Activated naive CD8-positive, alpha-beta T cell treated with anti-CD3 and anti-CD28 coated beads, Interleukin-2, amount 10 ng/mL, durations not matched to agents 7 days and 5 days (primary cell): ENCODE results near the gene ENTREP1. TPM values are rescaled to one million over a fixed set of nuclear protein-coding genes. Genes with fewer than 3 reads are reported as not detected.
"Not testable (repeated sequence)": the region's sequence is repeated elsewhere in the genome, so short reads cannot be mapped to it uniquely, and the experiment has no call there.

ENCODE experiments used
- ATAC-seq: fragments of 150-1000 bp; cut with Tn5 transposase; one replicate; pipeline ENCODE4 v1.10.0; 2021; ENCODE audit warnings: low read depth, moderate library complexity
- POLR2A ChIA-PET: fragments of 350-600 bp; sonication (Branson Sonifier 250); formaldehyde crosslinking; loops from one replicate; lab custom pipeline; 2021; ENCODE audit warnings: antibody characterized with exemption; lab: Charles Lee
- DNase-seq: peaks from one replicate; pipeline ENCODE4 v3.0.0; 2021
- H3K27ac Mint-ChIP-seq: one replicate; pipeline ENCODE4 v1.8.0; 2022; ENCODE audit warnings: mild to moderate bottlenecking, mixed read lengths
- H3K27me3 Mint-ChIP-seq: one replicate; pipeline ENCODE4 v1.8.0; 2022; ENCODE audit warnings: mild to moderate bottlenecking, moderate library complexity, mixed read lengths
- H3K36me3 Mint-ChIP-seq: one replicate; pipeline ENCODE4 v1.8.0; 2021; ENCODE audit warnings: mild to moderate bottlenecking, mixed read lengths
- H3K4me1 Mint-ChIP-seq: one replicate; pipeline ENCODE4 v1.8.0; 2021; ENCODE audit warnings: mixed read lengths
- H3K4me3 Mint-ChIP-seq: one replicate; pipeline ENCODE4 v1.8.0; 2022; ENCODE audit warnings: mild to moderate bottlenecking, moderate library complexity, mixed read lengths
- H3K9me3 Mint-ChIP-seq: one replicate; pipeline ENCODE4 v1.8.0; 2021; ENCODE audit warnings: mixed read lengths
- total RNA-seq, 2 experiments: library from RNA; stranded (reverse); gene quantifications; one replicate each; pipeline ENCODE4 v1.2.3, GENCODE V29; 2021

Gene ENTREP1
- total RNA-seq, 2 experiments from 2014 or later, result not detected

- H3K36me3 Mint-ChIP-seq, H3K27me3 Mint-ChIP-seq, H3K4me1 Mint-ChIP-seq, POLR2A ChIA-PET, ATAC-seq, H3K4me3 Mint-ChIP-seq, H3K27ac Mint-ChIP-seq, DNase-seq, H3K9me3 Mint-ChIP-seq: not testable (repeated sequence)
Measured at GRCh38 chr9:69306895-69307445, 18.0 kb upstream of the ENTREP1 start.

DNA sequence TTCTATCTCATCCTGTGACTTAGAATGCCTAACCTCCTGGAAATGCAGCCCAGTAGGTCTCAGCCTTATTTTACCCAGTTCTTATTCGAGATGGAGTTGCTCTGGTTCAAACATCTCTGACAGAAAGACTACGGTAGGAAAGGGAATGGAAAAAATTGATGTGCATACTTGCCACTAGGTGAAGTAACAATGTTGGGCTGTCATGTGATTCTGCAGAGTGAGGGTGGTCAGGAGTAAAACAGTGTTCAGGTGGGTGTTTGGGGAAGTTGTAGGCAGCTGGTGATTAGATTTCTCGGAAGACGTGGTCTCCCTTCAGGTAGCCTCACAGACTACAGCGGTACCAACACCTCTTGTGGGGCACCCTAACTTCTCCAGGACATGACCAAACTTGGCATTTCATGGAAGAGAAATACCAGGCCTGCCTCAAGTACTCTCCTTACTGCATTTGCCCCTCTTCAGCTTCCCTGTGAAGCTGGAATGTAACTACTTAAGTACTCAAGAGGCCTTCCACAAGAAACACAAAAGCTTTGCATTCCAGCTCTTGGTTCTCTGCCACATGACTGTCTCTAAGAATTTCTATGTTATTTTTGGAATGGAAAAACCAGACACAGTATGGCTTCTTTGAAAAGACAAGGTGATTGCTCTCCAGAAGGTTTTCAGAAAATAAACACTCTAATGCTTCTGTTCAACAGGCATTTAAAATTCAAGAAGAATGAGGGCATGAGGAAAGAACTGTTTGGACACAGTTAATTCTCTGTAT, 17.4 kb upstream of the ENTREP1 start:
- H3K4me3 Mint-ChIP-seq, result no peak overlapping the region

GRCh38 chr9:69308206-69308931, 16.6 kb upstream of the ENTREP1 start:
- H3K36me3 Mint-ChIP-seq, result peaks cover 2% of the 10 kb centered on the region
- no peak overlapping the region for H3K27ac Mint-ChIP-seq
- H3K9me3 Mint-ChIP-seq, result peaks cover 8% of the 10 kb centered on the region
- H3K27me3 Mint-ChIP-seq, result peaks cover 4% of the 10 kb centered on the region
- no peak overlapping the region for H3K4me3 Mint-ChIP-seq
- H3K4me1 Mint-ChIP-seq, result no peaks in the 10 kb centered on the region
- POLR2A ChIA-PET, result no interaction called here
- ATAC-seq (no peak), DNase-seq (no peak)

More for the DNA sequence above, 17.4 kb upstream of the ENTREP1 start:
- Mint-ChIP-seq H3K36me3 (peaks cover 2% of the 10 kb centered on the region), H3K27me3 (peaks cover 4% of the 10 kb centered on the region), H3K27ac (no peak overlapping the region), H3K9me3 (peaks cover 8% of the 10 kb centered on the region), H3K4me1 (no peaks in the 10 kb centered on the region)
- ATAC-seq (no peak), DNase-seq (no peak)
- POLR2A ChIA-PET, result no interaction called here

DNA sequence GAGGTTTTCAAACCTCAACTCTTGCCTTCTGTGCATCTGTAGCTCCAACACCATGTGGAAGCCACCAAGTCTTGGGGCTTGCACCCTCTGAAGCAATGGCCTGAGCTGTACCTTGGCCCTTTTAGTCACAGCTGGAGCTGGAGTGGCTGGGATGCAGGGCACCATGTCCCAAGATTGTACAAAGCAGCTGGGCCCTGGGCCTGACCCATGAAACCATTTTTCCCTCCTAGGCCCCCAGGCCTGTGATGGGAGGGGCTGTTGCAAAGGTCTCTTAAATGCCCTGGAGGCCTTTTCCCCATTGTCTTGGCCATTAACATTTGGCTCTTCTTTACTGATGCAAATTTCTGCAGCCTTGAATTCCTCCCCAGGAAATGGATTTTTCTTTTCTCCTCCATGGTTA, 11.8 kb upstream of the ENTREP1 start:
- no peak overlapping the region for H3K27ac Mint-ChIP-seq
- no peaks in the 10 kb centered on the region for H3K4me1 Mint-ChIP-seq
- DNase-seq (no peak), ATAC-seq (no peak)
- peaks cover 6% of the 10 kb centered on the region for H3K27me3 Mint-ChIP-seq
- H3K36me3 Mint-ChIP-seq, result peaks cover 2% of the 10 kb centered on the region
- H3K4me3 Mint-ChIP-seq, result no peak overlapping the region
- POLR2A ChIA-PET, result no interaction called here
- H3K9me3 Mint-ChIP-seq, result peaks cover 13% of the 10 kb centered on the region

- H3K4me3 Mint-ChIP-seq, result no peak overlapping the region
- H3K27ac Mint-ChIP-seq, result no peak overlapping the region
- peaks cover 2% of the 10 kb centered on the region for H3K36me3 Mint-ChIP-seq
- DNase-seq, result no peak
- POLR2A ChIA-PET, result no interaction called here
- H3K4me1 Mint-ChIP-seq, result no peaks in the 10 kb centered on the region
- ATAC-seq, result no peak
- peaks cover 7% of the 10 kb centered on the region for H3K27me3 Mint-ChIP-seq
- H3K9me3 Mint-ChIP-seq, result peaks cover 13% of the 10 kb centered on the region
Measured at GRCh38 chr9:69314547-69314946, 10.5 kb upstream of the ENTREP1 start.

GRCh38 chr9:69317081-69317480, 7.9 kb upstream of the ENTREP1 start:
- no peak overlapping the region for H3K27ac Mint-ChIP-seq
- H3K9me3 Mint-ChIP-seq, result peaks cover 10% of the 10 kb centered on the region
- H3K4me1 Mint-ChIP-seq, result no peaks in the 10 kb centered on the region
- ATAC-seq (no peak), DNase-seq (no peak)
- no peak overlapping the region for H3K4me3 Mint-ChIP-seq
- H3K27me3 Mint-ChIP-seq, result peaks cover 12% of the 10 kb centered on the region
- POLR2A ChIA-PET, result no interaction called here
- peaks cover under 1% of the 10 kb centered on the region for H3K36me3 Mint-ChIP-seq

DNA sequence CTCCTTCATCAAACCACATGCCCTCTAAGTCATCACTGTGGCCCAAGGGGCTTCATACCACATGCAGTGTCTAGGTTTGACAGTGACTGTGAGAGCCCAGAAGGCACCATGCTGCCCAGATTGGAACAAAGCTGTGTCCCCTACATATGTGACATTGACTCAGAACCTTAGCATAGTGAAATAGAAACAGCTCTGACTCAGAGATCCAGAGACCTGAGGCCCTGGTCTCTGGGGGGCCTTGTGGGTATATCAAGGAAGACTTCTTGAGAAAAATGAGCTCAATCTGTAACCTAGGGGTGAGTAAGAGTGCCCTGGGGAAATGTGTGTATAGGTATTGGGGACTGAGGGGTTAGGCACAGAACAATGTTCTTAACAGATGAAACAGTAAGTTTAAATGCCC, 7.1 kb upstream of the ENTREP1 start:
- DNase-seq, result no peak
- no peak for ATAC-seq
- Mint-ChIP-seq H3K4me1 (no peaks in the 10 kb centered on the region), H3K27me3 (peaks cover 16% of the 10 kb centered on the region), H3K9me3 (peaks cover 7% of the 10 kb centered on the region), H3K36me3 (no peaks in the 10 kb centered on the region), H3K27ac (no peak overlapping the region), H3K4me3 (no peak overlapping the region)
- POLR2A ChIA-PET, result no interaction called here

DNA sequence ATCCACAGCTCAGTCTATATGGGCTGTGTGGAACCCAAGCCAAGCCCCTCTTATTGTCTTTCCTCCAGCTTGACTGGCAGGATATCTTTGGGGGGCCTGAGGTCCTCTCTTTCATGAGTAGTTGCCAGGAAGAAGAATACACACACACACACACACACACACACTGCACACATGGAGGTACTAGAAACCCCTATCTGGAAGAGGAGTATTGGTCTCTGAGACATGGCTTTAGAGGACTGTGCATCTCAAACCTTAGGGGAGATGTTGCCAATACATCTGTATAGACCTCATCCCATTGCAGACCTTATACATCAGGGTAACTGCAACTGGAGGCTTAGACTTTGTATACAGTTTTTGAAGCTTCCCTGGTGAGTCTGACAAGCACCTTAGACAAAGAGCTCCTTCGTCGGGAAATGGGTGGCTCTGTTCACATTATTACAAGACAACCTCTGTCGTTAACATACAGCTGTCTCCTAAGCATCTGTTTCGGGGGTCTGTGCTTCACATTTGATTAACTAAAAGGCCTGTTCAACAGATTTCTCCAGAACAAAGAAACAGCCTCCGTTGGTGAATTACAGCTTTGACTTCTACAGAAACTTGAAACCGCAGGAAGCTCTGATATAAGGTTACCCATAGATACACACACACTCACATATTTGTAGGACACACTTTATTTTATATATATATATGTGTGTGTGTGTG, 5.5 kb upstream of the ENTREP1 start:
- DNase-seq (no peak), ATAC-seq (no peak)
- no peak overlapping the region for H3K27ac Mint-ChIP-seq
- H3K27me3 Mint-ChIP-seq, result peaks cover 32% of the 10 kb centered on the region
- H3K4me1 Mint-ChIP-seq, result no peaks in the 10 kb centered on the region
- POLR2A ChIA-PET, result no interaction called here
- H3K36me3 Mint-ChIP-seq, result no peaks in the 10 kb centered on the region
- H3K9me3 Mint-ChIP-seq, result peaks cover 2% of the 10 kb centered on the region
- H3K4me3 Mint-ChIP-seq, result no peak overlapping the region

GRCh38 chr9:69322256-69322655, 2.8 kb upstream of the ENTREP1 start:
- POLR2A ChIA-PET, result no interaction called here
- Mint-ChIP-seq H3K27ac (no peak overlapping the region), H3K4me3 (no peak overlapping the region), H3K27me3 (peaks cover 50% of the 10 kb centered on the region), H3K4me1 (no peaks in the 10 kb centered on the region), H3K36me3 (no peaks in the 10 kb centered on the region), H3K9me3 (peaks cover 2% of the 10 kb centered on the region)
- no peak for ATAC-seq
- no peak for DNase-seq

GRCh38 chr9:69323861-69324260, 1.2 kb upstream of the ENTREP1 start:
- Mint-ChIP-seq H3K4me1 (no peaks in the 10 kb centered on the region), H3K36me3 (no peaks in the 10 kb centered on the region), H3K9me3 (no peaks in the 10 kb centered on the region), H3K4me3 (no peak overlapping the region), H3K27ac (no peak overlapping the region), H3K27me3 (peaks cover 57% of the 10 kb centered on the region)
- ATAC-seq, result no peak
- POLR2A ChIA-PET, result no interaction called here
- DNase-seq, result no peak

DNA sequence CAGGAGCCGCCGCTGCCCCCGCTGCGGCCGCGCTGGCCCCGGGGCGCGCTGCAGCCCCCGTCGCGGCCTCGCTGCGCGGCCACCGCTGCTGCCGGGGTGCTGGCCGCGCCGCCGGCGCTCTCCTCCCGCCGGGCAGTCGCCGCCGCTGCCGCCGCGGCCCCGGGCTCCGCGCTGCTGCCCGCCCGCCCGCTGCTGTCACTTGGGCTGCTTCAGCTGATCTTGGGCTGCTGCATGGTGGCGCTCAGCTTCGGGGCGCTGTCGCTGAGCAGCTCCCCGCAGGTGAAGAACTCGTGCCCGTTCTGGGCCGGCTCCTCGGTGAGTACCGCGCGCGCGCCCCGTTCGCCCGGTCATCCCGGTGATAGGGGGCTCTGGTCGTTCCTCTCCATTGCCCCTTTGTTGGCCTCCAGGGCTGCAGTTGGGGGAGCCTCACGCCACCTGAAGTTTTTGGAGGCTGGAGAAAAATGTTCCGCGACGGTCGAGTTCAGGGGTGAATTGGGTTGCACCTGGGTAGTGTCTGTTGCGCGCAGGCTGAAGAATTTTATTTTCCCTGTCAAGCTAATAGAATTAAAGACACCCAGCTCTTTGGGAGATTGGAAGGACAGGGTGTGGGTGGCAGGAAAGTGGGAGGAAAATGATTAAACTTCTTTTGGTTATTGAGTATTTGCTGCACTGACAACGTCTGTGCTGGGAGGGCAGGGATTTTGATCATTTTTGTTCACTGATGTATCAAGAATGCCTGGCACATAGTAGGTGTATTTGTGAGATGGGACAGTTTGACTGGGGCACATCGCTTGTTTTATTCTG, 596 bp downstream of the ENTREP1 start:
- Mint-ChIP-seq H3K36me3 (no peaks in the 10 kb centered on the region), H3K4me3 (no peak overlapping the region), H3K27ac (no peak overlapping the region), H3K9me3 (no peaks in the 10 kb centered on the region), H3K27me3 (peaks cover 59% of the 10 kb centered on the region), H3K4me1 (no peaks in the 10 kb centered on the region)
- no peak for ATAC-seq
- POLR2A ChIA-PET, result no interaction called here
- DNase-seq, result no peak

- DNase-seq, result no peak
- no peaks in the 10 kb centered on the region for H3K36me3 Mint-ChIP-seq
- POLR2A ChIA-PET, result no interaction called here
- H3K9me3 Mint-ChIP-seq, result no peaks in the 10 kb centered on the region
- no peak overlapping the region for H3K4me3 Mint-ChIP-seq
- no peak for ATAC-seq
- H3K4me1 Mint-ChIP-seq, result no peaks in the 10 kb centered on the region
- H3K27me3 Mint-ChIP-seq, result peaks cover 61% of the 10 kb centered on the region
- H3K27ac Mint-ChIP-seq, result no peak overlapping the region
Measured at GRCh38 chr9:69326261-69326660, 1.2 kb downstream of the ENTREP1 start.

DNA sequence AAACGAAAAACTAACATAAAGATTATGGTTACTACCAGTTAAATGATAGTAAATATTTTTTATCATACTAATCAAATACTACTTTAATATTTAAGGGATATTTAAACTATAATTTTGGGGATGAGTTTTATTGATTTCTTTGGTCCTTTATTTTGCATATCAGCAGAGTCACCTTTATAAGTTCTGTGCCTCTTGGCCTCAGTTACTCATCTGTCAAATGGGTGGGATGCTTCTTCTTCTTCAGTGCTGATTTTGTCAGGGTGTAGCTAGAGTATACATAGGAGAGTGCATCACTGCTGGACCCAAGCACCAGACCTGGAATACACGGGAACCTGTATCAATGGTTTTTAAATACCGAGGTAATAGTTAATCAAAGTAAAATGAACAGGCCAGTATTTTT, 5.6 kb downstream of the ENTREP1 start:
- no peaks in the 10 kb centered on the region for H3K9me3 Mint-ChIP-seq
- POLR2A ChIA-PET, result no interaction called here
- DNase-seq (no peak), ATAC-seq (no peak)
- H3K36me3 Mint-ChIP-seq, result no peaks in the 10 kb centered on the region
- H3K4me1 Mint-ChIP-seq, result no peaks in the 10 kb centered on the region
- H3K27me3 Mint-ChIP-seq, result peaks cover 40% of the 10 kb centered on the region
- H3K4me3 Mint-ChIP-seq, result no peak overlapping the region
- no peak overlapping the region for H3K27ac Mint-ChIP-seq
